GM18511 (cell line): ENCODE data around the gene RIPPLY3.
"Not testable (repeated sequence)": the region's sequence is repeated elsewhere in the genome, so short reads cannot be mapped to it uniquely, and the experiment has no call there.

Experiments
- ATAC-seq: cut with Tn5 transposase; IDR thresholded peaks from one replicate; pipeline ENCODE4 v1.9.1; 2021; ENCODE audit warnings: mild to moderate bottlenecking, moderate library complexity; ENCODE audit not compliant: unreplicated experiment

Gene RIPPLY3

DNA sequence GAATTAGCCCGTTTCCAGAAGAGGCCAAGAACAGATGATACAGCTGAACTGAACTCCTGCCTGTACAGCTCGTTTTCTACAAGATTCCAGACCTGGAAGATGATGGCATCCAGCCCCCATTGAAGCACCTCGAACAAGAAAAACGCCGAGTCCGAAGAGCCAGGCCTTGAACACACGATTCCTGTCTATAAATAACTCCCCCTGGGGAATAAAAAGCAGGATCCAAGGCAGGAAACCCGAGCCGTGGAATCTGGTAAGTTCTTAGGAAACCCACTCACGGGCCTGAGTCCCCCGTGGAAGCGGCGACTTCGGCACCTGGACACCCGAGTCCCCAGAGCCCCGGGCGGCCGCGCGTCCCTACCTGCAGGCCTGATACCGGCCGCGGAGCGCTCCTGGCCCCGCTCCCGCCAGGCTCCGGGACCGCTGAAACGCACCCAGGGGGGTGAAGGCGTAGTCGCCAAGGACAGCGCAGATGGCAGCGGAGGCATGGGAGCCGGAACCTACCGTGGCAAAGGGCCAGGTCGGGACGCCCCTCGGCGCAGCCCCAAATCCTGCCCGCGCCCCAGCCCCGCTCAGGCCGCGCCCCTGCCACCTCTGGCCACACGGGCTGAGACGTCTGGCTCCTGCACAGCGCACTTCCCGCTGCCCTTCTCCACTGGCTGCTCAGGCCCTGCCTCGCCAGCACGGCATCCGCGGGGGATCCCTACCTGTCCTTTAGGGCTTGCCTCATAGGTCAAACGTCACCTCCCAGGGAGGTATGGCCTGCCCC is 26.0 kb upstream of the RIPPLY3 start:
- no peak for ATAC-seq

DNA sequence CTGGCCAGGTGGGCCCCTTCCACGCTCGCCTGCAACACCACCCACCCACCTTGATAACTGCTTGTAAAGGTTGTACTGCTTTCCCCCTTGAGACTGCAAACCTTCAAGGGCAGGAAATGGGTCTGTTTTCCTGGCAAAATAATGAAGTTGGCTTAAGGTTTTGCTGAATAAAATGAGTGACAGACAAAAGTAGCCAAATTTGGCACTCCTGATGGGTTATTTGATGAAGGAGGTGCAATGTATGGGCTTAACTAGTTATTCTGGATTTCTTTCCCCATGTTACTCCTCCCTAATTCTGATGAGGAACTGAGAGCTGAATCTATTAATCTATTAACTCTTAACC is 25.5 kb upstream of the RIPPLY3 start:
- ATAC-seq, result no peak

- no peak for ATAC-seq
These were observed 24.4 kb upstream of the RIPPLY3 start for GRCh38 chr21:36981977-36982700.

DNA sequence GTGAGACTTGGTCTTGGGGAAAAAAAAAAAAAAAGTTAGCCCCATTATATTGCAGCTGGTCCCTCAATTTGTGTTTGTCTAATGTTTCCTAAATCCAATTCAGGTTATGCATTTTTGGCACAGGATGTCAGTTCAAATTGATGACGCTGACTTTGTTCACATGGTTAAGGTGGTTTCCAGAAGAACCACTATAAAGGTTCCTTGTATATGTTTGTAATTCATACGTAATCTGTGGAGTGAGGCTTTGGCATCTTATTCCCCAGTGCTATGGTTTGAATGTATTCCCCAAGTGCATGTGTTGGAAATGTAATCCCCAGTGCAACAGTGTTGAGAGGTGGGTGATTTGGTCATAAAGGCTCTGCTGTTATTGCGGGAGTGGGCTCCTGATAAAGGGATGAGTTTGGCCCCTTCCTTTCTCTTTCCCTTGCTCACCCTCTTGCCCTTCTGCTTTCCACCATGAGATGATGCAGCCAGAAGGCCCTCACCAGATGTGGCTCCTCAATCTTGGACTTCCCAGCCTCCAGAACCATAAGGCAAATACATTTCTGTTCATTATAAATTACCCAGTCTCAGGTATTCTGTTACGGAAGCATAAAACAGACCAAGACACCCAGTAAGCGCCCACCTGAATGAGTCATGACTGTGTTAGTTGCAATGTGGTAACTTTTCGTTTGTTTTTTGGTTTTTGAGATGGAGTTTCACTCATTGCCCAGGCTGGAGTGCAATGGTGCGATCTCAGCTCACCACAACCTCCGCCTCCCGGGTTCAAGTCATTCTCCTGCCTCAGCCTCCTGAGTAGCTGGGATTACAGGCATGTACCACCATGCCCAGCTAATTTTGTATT is 20.5 kb upstream of the RIPPLY3 start:
- ATAC-seq, result no peak

DNA sequence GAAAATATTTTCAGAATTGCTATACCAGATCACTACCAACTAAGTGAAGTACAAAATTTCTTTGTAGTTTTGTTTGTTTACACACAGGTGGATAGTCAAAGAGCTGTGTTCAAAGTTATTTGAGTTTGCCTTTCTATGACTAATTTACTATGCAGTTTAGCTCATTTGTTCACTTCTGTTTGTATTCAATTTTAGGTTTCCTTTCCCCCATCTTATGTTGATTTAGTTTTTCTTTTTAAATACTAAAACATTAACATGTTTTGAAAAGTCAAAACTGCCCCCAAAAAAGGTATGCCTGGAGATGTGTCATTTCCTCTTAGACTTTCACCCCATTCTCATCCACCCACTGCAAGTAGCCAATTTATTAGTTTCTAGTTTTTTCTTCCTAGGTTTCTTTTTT is 18.7 kb upstream of the RIPPLY3 start:
- no peak for ATAC-seq

DNA sequence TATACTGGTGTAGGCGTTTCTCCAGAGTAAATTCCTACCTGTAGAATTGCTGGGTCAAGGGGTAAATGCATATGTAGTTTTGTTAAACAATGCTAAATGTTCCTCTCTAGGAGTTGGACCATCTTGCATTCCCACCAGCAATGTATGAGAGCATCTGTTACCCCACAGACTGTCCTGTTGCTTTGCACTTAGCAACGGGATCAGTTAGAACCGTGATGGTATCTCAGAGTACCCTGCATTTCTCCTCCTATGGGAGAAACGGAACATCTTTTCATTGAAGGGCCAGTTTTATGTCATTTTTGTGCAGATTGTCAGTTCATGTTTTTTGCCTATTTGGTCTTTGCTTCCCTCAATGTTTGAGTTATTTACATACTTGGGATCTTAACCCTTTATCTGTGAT is 18.0 kb upstream of the RIPPLY3 start:
- no peak for ATAC-seq

DNA sequence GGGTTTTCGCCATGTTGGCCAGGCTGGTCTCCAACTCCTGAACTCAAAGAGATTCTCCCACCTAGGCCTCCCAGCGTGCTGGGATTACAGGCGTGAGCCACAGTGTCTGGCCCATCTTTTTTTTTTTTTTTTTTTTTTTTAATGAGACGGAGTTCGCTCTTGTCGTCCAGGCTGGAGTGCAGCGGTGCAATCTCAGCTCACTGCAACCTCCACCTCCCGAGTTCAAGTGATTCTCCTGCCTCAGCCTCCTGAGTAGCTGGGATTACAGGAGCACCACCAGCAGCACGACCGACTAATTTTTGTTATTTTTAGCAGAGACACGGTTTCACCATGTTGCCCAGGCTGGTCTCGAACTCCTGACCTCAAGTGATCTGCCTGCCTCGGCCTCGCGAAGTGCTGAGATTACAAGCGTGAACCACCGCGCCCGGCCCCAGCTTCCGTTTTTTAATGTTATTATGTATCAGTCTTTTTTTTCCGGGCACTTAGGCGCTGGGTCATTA is 17.3 kb upstream of the RIPPLY3 start:
- not testable (repeated sequence) for ATAC-seq

DNA sequence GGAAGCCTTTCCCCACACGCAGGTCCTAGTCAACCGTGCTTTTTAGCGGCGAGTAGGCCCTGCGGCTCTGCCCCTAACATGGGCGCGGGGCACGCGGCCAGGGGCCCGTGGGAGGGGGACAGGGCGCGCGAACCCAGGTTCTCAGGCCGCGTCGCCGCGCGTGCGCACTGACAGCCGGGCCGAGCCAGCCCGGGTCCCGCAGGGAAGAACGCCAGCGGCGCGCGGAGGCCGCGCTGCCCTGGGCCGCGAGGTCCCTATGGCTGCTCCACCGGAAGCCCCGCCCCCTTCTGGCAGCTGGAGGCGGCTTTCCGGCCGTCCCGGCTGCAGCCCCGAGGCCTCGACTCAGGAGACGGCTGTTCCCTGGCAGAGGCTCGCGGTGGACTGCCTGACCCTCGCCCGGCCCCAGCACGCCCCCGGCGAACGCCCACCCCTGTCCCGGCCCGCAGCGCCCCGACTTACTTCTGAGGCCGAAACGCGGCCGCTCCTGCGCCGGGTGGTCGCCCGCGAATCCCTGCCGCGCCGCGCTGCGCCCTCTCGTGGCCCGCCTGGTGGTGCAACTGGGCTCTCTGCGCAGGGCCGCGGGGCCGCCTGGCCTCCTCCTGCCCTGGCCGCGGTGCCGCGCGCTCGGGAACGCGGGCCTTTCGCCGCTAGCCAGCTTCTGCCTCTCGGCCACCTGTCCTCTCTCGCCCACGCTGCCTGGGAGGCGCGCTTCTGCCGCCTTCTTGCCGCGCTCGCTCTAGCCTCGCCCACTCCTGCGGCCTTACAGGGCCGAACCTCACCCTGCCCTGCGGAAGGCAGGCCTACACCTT is 16.6 kb upstream of the RIPPLY3 start:
- peak; percentile 92 for ATAC-seq

- no peak for ATAC-seq
These were observed 15.8 kb upstream of the RIPPLY3 start for GRCh38 chr21:36990508-36991205.

DNA sequence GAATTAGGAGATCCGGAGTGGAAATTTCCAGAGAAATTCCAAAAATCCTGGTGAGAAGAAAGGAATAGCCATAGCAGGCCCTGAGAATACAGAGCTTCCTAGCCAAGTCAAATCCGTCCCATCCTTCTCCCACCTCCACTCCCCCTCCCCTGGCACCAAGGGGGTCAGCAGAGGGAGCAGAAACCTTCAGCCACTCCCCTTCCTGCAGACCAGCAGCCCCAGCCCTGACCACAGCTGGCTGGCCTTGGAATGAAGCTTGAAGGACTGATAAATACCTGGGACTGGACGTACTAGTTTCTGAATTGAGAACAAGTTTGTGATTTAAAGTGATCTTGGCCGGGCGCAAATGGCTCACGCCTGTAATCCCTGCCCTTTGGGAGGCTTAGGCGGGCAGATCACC is 13.8 kb upstream of the RIPPLY3 start:
- no peak for ATAC-seq

DNA sequence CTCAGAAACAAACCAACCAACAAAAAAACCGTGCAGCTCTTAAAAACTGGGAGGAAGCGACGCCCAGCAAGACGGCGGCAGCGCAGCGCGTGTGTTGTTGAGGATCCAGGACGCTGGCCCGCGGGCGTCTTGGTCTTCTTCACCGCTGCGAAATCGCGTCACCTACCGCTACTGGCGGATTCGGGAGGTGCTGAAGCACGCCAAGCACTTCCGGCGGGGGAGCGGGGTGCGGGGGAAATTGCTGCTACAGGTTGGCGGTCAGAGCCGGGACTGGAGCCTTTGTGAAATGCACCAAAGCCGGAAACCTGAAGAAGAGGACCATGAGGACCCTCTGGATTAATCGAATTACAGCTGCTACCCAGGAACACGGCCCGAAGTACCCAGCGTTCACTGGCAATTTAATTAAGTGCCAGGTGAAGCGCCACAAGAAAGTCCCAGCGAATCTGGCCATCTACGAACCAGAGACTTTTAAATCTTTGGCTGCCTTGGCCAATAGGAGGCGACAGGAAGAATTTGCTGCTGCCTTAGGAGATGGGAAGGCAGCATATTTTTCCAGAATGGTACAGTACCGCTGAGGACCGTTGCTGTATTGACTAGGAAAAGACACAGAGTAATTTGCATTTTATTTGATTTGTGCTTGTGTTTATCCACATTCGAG is 11.9 kb upstream of the RIPPLY3 start:
- ATAC-seq, result no peak

DNA sequence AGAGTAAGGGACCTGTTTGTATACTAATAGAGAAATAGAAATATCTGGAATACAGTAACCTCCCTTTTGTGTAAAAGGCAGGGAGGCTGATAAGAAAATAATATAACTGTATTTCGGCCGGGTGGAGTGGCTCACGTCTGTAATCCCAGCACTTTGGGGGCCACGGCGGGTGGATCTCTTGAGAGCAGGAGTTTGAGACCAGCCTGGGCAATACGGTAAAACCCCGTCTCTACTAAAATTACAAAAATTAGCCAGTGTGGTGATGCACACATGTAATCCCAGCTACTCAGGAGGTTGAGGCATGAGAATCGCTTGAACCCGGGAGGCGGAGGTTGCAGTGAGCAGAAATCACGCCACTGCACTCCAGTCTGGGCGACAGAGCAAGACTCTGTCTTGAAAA is 11.2 kb upstream of the RIPPLY3 start:
- ATAC-seq, result not testable (repeated sequence)

DNA sequence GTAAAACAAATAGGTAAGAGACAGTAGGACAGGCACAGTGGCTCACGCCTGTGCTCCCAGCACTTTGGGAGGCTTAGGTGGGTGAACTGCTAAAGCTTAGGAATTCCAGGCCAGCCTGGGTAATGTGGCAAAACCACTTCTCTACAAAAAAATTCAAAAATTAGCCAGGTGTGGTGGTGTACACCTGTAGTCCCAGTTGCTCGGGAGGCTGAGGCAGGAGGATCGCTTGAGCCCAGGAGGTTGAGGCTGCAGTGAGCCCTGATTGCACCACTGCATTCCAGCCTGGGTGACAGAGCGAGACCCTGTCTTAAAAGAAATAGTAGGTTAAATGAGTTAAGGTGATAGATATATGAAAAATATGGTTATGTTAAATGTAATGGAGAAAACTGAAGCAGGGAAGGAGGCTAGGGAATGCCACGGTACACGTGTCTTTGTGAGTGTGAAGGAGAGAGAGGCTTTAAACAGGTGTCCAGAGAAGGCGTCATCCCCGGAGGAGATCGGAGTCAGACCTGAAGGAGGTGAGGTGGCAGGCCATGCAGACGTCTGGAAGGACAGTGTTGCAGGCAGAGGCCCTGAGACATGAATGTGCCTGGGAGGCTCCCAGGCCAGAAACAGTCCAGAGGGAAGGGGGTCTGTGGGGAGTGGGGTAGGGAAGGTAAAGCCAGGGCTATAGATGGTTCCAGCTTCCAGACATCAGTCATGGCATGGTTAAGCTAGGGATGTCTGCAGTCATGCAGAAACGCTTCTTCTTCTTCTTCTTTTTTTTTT is 7.2 kb upstream of the RIPPLY3 start:
- no peak for ATAC-seq

GRCh38 chr21:37000381-37000780 is 6.1 kb upstream of the RIPPLY3 start:
- no peak for ATAC-seq

- no peak for ATAC-seq
These were observed 5.1 kb upstream of the RIPPLY3 start for GRCh38 chr21:37001441-37001840.

DNA sequence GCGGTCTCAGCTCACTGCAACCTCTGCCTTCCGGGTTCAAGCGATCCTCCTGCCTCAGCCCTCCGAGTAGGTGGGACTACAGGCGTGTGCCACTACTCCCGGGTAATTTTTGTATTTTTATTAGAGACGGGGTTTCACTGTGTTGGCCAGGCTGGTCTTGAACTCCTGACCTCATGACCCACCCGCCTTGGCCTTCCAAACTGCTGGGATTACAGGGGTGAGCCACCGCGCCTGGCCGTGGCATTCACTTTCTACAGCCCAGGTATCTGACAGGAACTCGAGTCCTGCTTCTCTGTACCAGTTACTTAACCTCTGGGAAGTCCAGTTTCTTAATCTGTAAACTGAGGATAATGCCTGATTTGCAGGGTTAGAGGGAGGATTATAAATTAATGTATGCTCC is 3.7 kb upstream of the RIPPLY3 start:
- ATAC-seq, result not testable (repeated sequence)

DNA sequence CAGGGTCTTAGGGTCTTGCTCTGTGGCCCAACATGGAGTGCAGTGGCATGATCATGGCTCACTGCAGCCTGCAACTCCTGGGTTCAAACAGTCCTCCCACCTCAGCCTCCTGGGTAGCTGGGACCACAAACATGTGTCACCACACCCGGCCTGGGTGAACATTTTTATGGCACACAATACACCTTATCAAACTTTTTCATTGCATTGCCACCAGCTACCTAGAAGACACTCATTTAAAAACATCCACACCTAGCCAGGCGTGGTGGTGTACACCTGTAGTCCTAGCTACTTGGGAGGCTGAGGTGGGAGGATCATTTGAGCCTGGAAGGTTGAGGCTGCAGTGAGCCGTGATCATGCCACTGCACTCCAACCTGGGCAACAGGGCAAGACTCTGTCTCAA is 2.6 kb upstream of the RIPPLY3 start:
- not testable (repeated sequence) for ATAC-seq

DNA sequence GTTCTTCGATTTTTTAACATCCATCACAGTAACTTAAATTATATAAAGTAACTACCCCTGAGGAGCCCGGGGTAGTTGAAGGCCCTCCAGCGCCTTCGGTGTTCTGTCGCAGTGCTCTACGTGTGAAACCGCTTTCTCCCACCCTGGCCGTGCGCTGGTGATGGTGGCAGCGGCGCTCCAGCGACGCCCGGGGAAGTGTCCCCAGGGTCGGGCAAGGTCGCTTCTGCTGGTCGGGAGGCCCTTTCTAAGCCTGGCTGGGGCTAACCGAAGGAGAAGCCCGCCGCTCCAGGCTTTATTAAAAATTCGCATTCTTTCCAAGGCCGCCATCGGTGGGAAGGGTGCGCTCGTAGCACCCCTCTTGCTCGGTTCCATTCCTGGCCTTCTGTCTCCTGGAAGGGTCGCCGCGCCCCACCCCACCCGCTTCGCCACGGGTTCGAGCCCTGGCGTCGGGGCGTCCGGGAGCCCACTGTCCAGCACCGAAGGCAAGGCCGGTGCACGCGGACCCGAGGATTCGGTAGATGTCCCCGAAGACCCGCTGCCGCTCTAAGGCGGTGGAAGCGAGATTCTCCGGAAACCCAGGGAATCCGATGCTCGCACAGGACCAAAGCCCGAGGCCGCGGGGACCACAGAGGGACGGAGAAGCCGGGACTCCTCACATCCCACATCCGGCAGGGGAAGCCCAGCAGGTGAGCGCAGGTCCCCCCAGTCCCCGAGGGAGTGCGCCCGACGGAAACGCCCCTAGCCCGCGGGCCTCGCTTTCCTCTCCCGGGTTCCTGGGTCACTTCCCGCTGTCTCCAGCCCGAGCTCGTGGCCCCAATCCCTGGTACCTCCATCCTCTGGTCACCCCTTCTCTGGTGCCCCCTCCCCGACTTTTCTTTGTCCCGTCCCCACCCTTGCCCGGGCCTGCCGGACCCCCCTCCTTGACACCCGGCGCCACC is 685 bp upstream of the RIPPLY3 start:
- ATAC-seq, result no peak
